H9 (cell line): Measurements from ENCODE around the gene RDH5. TPM values are rescaled to one million over a fixed set of nuclear protein-coding genes. Genes with fewer than 3 reads are reported as not detected.

Experiments
- DNase-seq: peaks from one replicate; pipeline ENCODE4 v3.0.0-alpha.2; 2017
- H2AFZ ChIP-seq: one replicate; pipeline ENCODE4 v1.6.1; 2013; ENCODE audit warnings: mild to moderate bottlenecking, low read length, control low read depth, moderate library complexity
- H2AK5ac ChIP-seq: 2 replicates; pipeline ENCODE4 v1.6.1; 2013; ENCODE audit warnings: low read length, control low read depth, mixed read lengths; ENCODE audit not compliant: insufficient read length
- H2BK120ac ChIP-seq: one replicate; pipeline ENCODE4 v1.6.1; 2013; ENCODE audit warnings: low read depth, mild to moderate bottlenecking, low read length, control low read depth, inconsistent platforms; ENCODE audit not compliant: poor library complexity, severe bottlenecking
- H2BK12ac ChIP-seq: 2 replicates; pipeline ENCODE4 v1.6.1; 2013; ENCODE audit warnings: low read length, control low read depth, mixed read lengths, low read depth; ENCODE audit not compliant: insufficient read length
- H2BK15ac ChIP-seq: 2 replicates; pipeline ENCODE4 v1.6.1; 2013; ENCODE audit warnings: low read depth, low read length, control low read depth
- H2BK20ac ChIP-seq: one replicate; pipeline ENCODE4 v1.6.1; 2013; ENCODE audit warnings: low read depth, mild to moderate bottlenecking, low read length, control low read depth, inconsistent platforms; ENCODE audit not compliant: poor library complexity, severe bottlenecking
- H2BK5ac ChIP-seq: 2 replicates; pipeline ENCODE4 v1.6.1; 2013; ENCODE audit warnings: low read length, control low read depth, mixed read lengths; ENCODE audit not compliant: insufficient read length
- H3K14ac ChIP-seq: 2 replicates; pipeline ENCODE4 v1.6.1; 2013; ENCODE audit warnings: low read length, control low read depth; ENCODE audit not compliant: insufficient read depth
- H3K18ac ChIP-seq: 2 replicates; pipeline ENCODE4 v1.6.1; 2013; ENCODE audit warnings: low read depth, mild to moderate bottlenecking, mixed read lengths, low read length, control low read depth; ENCODE audit not compliant: insufficient read length
- H3K23ac ChIP-seq: 2 replicates; pipeline ENCODE4 v1.6.1; 2013; ENCODE audit warnings: low read length, control low read depth, mixed read lengths, low read depth; ENCODE audit not compliant: insufficient read length
- H3K23me2 ChIP-seq: 2 replicates; pipeline ENCODE4 v1.6.1; 2013; ENCODE audit warnings: low read depth, mild to moderate bottlenecking, mixed read lengths, low read length, control low read depth; ENCODE audit not compliant: insufficient read length, poor library complexity, severe bottlenecking
- H3K27ac ChIP-seq: 2 replicates; pipeline ENCODE4 v1.5.1; 2013; ENCODE audit warnings: low read length, control low read depth, mixed read lengths, low read depth; ENCODE audit not compliant: insufficient read length
- H3K27me3 ChIP-seq: 2 replicates; pipeline ENCODE4 v1.6.1; 2013; ENCODE audit warnings: low read length, control low read depth, inconsistent platforms; ENCODE audit not compliant: insufficient read depth
- H3K4ac ChIP-seq: 2 replicates; pipeline ENCODE4 v1.6.1; 2013; ENCODE audit warnings: low read depth, mild to moderate bottlenecking, control low read depth, inconsistent platforms, low read length, moderate library complexity
- H3K4me1 ChIP-seq: 2 replicates; pipeline ENCODE4 v1.6.1; 2013; ENCODE audit warnings: low read length, control low read depth, inconsistent platforms; ENCODE audit not compliant: insufficient read depth
- H3K4me2 ChIP-seq: 2 replicates; pipeline ENCODE4 v1.6.1; 2013; ENCODE audit warnings: low read length, control low read depth, mixed read lengths; ENCODE audit not compliant: insufficient read length, insufficient read depth
- H3K56ac ChIP-seq: 2 replicates; pipeline ENCODE4 v1.6.1; 2013; ENCODE audit warnings: low read depth, mild to moderate bottlenecking, mixed read lengths, low read length, control low read depth; ENCODE audit not compliant: insufficient read length
- H3K79me1 ChIP-seq: 2 replicates; pipeline ENCODE4 v1.6.1; 2013; ENCODE audit warnings: low read depth, mild to moderate bottlenecking, moderate library complexity, low read length, control low read depth, inconsistent platforms; ENCODE audit not compliant: insufficient read depth, poor library complexity, severe bottlenecking
- H3K79me2 ChIP-seq: 2 replicates; pipeline ENCODE4 v1.6.1; 2013; ENCODE audit warnings: low read length, control low read depth, inconsistent platforms; ENCODE audit not compliant: insufficient read depth
- H3K9ac ChIP-seq: 2 replicates; pipeline ENCODE4 v1.6.1; 2013; ENCODE audit warnings: low read length, control low read depth, mixed read lengths; ENCODE audit not compliant: insufficient read length; ENCODE audit errors: extremely low read depth
- H3K9me3 ChIP-seq: one replicate; pipeline ENCODE4 v1.6.1; 2013; ENCODE audit warnings: low read depth, low read length, inconsistent platforms; ENCODE audit not compliant: control insufficient read depth
- H3T11ph ChIP-seq: one replicate; pipeline ENCODE4 v1.6.1; 2013; ENCODE audit warnings: mild to moderate bottlenecking, low read length, control low read depth, inconsistent platforms
- H4K20me1 ChIP-seq: one replicate; pipeline ENCODE4 v1.6.1; 2013; ENCODE audit not compliant: control insufficient read depth, insufficient read length, insufficient read depth
- H4K5ac ChIP-seq: 2 replicates; pipeline ENCODE4 v1.6.1; 2013; ENCODE audit warnings: low read depth, mild to moderate bottlenecking, mixed read lengths, low read length, control low read depth; ENCODE audit not compliant: insufficient read length
- H4K8ac ChIP-seq: replicated peaks from 2 replicates; pipeline ENCODE4 v1.6.1; 2013; ENCODE audit warnings: low read length, control low read depth, mixed read lengths, low read depth; ENCODE audit not compliant: insufficient read length
- H4K91ac ChIP-seq: 2 replicates; pipeline ENCODE4 v1.6.1; 2013; ENCODE audit warnings: low read depth, mild to moderate bottlenecking, moderate library complexity, mixed read lengths, low read length, control low read depth; ENCODE audit not compliant: insufficient read length
- H3K27ac Mint-ChIP-seq, 3 experiments: 2 replicates in 2 of 3; 3 replicates in 1 of 3; pipeline ENCODE4 v1.8.0; 2020 to 2021; ENCODE audit warnings: mixed read lengths in 3 of 3, mild to moderate bottlenecking in 1 of 3, moderate library complexity in 1 of 3
- H3K27me3 Mint-ChIP-seq: 2 replicates; pipeline ENCODE4 v1.8.0; 2021; ENCODE audit warnings: low read depth, mild to moderate bottlenecking, moderate library complexity, mixed read lengths
- H3K36me3 Mint-ChIP-seq, 3 experiments: 2 replicates in 2 of 3; 3 replicates in 1 of 3; pipeline ENCODE4 v1.8.0; 2020 to 2021; ENCODE audit warnings: low read depth in 3 of 3, mixed read lengths in 3 of 3; ENCODE audit not compliant: insufficient read depth in 1 of 3
- H3K4me1 Mint-ChIP-seq, 2 experiments: 2 replicates each; pipeline ENCODE4 v1.8.0; 2020; ENCODE audit warnings: mixed read lengths in 2 of 2
- H3K4me3 Mint-ChIP-seq, 2 experiments: 2 replicates in 1 of 2; 3 replicates in 1 of 2; pipeline ENCODE4 v1.8.0; 2020 to 2021; ENCODE audit warnings: mild to moderate bottlenecking in 2 of 2, mixed read lengths in 2 of 2, moderate library complexity in 1 of 2
- H3K9me3 Mint-ChIP-seq, 2 experiments: 2 replicates in 1 of 2; 3 replicates in 1 of 2; pipeline ENCODE4 v1.8.0; 2020; ENCODE audit warnings: mild to moderate bottlenecking in 2 of 2, mixed read lengths in 2 of 2, moderate library complexity in 1 of 2
- WGBS: extraction: QIAGEN DNeasy Blood & Tissue Kit; methylation state at CpG from one replicate; pipeline ENCODE4 v1.1.7; 2013; ENCODE audit warnings: missing lambda C conversion rate, low lambda C conversion rate, mixed read lengths; ENCODE audit not compliant: insufficient read length; ENCODE audit errors: extremely low coverage; 5-methylcytosine and 5-hydroxymethylcytosine counted together
- total RNA-seq: library from RNA; stranded (reverse); gene quantifications from 2 replicates; pipeline ENCODE4 v1.2.1, GENCODE V29; 2021
- TF ChIP-seq, protein P1 (sequence below): fragments of 200-600 bp; sonication (generic); conservative IDR thresholded peaks from 3 replicates; pipeline ENCODE4 v1.8.0; 2021; ENCODE audit warnings: antibody characterized with exemption, mild to moderate bottlenecking

RDH5 gene
- total RNA-seq, 1 experiment from 2014 or later, result 6.6 TPM

DNA sequence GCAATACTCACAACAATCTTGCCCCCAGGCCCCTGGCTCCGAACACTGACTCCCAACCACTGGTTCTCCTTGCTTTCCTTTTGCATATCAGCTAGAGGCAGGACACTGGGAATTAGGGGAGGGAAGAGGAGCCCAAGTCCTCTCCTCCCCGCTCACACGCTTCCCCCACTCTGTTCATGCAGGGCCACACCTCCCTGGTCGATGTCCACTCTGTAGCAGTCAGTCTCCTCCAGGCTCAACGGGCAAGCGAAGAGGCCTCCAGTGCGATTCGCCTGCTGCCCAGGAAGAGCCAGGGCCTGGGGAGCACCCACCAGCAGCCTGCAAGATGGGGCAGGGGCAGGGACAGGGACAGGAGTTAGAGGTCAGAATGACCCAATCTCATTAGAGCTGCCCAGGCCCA is 17.3 kb upstream of the RDH5 start:
- H3K23me2 ChIP-seq, result peaks cover 13% of the 10 kb centered on the region
- no peaks in the 10 kb centered on the region for H3K4me1 ChIP-seq
- H3K27ac Mint-ChIP-seq, result peak overlapping the region in 1 of 3 experiments; percentile 34; a peak in 1 of 7 replicates
- H3K4me2 ChIP-seq, result no peak overlapping the region
- peaks cover 5% of the 10 kb centered on the region for H3K79me1 ChIP-seq
- H3K27me3 ChIP-seq, result no peaks in the 10 kb centered on the region; the same call in 1 of the 2 replicates
- no peak overlapping the region for H3K56ac ChIP-seq
- no peak overlapping the region for H2AK5ac ChIP-seq
- H2BK20ac ChIP-seq, result no peak overlapping the region
- H2BK12ac ChIP-seq, result no peak overlapping the region
- H3K27ac ChIP-seq, result no peak overlapping the region
- H3K4me1 Mint-ChIP-seq, result peaks cover 24 to 28% of the 10 kb centered on the region in 2 experiments
- peaks cover 5% of the 10 kb centered on the region for H3K27me3 Mint-ChIP-seq
- no peaks in the 10 kb centered on the region; the same call in 1 of the 2 replicates for H3K79me2 ChIP-seq
- no peak overlapping the region for H4K8ac ChIP-seq
- H3K9me3 ChIP-seq, result no peaks in the 10 kb centered on the region
- H4K20me1 ChIP-seq, result peaks cover 7% of the 10 kb centered on the region
- H3K14ac ChIP-seq, result no peak overlapping the region
- H2BK120ac ChIP-seq, result no peak overlapping the region
- H4K91ac ChIP-seq, result no peak overlapping the region
- H3K4ac ChIP-seq, result no peak overlapping the region
- no peak for DNase-seq
- TF ChIP-seq, protein P1, sequence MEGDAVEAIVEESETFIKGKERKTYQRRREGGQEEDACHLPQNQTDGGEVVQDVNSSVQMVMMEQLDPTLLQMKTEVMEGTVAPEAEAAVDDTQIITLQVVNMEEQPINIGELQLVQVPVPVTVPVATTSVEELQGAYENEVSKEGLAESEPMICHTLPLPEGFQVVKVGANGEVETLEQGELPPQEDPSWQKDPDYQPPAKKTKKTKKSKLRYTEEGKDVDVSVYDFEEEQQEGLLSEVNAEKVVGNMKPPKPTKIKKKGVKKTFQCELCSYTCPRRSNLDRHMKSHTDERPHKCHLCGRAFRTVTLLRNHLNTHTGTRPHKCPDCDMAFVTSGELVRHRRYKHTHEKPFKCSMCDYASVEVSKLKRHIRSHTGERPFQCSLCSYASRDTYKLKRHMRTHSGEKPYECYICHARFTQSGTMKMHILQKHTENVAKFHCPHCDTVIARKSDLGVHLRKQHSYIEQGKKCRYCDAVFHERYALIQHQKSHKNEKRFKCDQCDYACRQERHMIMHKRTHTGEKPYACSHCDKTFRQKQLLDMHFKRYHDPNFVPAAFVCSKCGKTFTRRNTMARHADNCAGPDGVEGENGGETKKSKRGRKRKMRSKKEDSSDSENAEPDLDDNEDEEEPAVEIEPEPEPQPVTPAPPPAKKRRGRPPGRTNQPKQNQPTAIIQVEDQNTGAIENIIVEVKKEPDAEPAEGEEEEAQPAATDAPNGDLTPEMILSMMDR, result no peak
- WGBS, result no CpG with 5 or more reads among the region's 8 CpGs
- no peak overlapping the region for H3K18ac ChIP-seq
- no peak overlapping the region for H2BK5ac ChIP-seq
- no peak overlapping the region for H3T11ph ChIP-seq
- H3K36me3 Mint-ChIP-seq, result peaks cover 6 to 22% (median 12%) of the 10 kb centered on the region in 3 experiments; a peak in 6 of 7 replicates
- H2AFZ ChIP-seq, result no peak overlapping the region
- H2BK15ac ChIP-seq, result no peak overlapping the region
- no peak overlapping the region for H3K4me3 Mint-ChIP-seq
- no peaks in the 10 kb centered on the region for H3K9me3 Mint-ChIP-seq
- H4K5ac ChIP-seq, result no peak overlapping the region
- no peak overlapping the region for H3K23ac ChIP-seq
- no peak overlapping the region for H3K9ac ChIP-seq
